ENCODE measurements around the gene METTL2B.
"Not testable (repeated sequence)": the region's sequence is repeated elsewhere in the genome, so short reads cannot be mapped to it uniquely, and the experiment has no call there.

The METTL2B gene

DNA sequence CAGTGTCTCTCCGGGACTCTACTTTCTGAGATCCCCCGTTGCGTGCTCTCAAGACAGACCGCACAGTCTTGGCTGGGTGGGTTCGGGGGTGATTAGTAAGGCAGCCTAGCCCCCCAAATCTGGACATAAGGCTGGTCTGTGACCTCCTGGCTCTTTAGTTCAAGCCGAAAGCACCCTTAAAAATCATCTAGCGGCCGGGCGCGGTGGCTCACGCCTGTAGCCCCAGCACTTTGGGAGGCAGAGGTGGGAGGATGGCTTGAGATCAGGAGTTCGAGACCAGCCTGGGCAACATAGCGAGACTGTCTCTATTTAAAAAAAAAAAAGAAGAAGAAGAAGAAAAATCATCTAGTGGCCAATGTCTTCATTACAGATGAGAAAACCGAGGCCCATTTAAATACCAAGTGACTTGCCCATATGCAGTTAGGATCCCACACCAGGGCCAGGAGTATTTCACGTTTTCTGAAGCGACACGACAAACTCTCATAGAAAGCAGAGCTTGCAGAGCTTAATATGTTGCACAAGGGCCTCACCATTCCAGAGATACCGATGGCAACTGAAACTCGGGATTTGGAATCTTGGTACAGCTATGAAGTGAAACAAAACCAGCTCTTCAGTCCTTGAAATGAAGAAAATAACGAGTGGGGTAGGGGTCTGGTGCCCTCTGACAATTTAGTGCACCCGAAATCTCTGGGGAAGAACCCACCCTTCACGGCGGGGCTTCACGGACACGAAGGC is 21.6 kb upstream of the METTL2B start:
- TF ChIP-seq, protein P1, sequence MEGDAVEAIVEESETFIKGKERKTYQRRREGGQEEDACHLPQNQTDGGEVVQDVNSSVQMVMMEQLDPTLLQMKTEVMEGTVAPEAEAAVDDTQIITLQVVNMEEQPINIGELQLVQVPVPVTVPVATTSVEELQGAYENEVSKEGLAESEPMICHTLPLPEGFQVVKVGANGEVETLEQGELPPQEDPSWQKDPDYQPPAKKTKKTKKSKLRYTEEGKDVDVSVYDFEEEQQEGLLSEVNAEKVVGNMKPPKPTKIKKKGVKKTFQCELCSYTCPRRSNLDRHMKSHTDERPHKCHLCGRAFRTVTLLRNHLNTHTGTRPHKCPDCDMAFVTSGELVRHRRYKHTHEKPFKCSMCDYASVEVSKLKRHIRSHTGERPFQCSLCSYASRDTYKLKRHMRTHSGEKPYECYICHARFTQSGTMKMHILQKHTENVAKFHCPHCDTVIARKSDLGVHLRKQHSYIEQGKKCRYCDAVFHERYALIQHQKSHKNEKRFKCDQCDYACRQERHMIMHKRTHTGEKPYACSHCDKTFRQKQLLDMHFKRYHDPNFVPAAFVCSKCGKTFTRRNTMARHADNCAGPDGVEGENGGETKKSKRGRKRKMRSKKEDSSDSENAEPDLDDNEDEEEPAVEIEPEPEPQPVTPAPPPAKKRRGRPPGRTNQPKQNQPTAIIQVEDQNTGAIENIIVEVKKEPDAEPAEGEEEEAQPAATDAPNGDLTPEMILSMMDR (IDR thresholded peaks at IDR 0.05; ENCODE audit: low read depth, low read length, missing control alignments): no peak
- peak overlapping the region; percentile 84 for H3K4me3 ChIP-seq (ENCODE audit: low read depth, low read length)
- peak; percentile 15 for DNase-seq (ENCODE audit: low read depth)
- in situ Hi-C loops (cut with HindIII; ENCODE audit: low sequenced_read_pairs): no loop called here

DNA sequence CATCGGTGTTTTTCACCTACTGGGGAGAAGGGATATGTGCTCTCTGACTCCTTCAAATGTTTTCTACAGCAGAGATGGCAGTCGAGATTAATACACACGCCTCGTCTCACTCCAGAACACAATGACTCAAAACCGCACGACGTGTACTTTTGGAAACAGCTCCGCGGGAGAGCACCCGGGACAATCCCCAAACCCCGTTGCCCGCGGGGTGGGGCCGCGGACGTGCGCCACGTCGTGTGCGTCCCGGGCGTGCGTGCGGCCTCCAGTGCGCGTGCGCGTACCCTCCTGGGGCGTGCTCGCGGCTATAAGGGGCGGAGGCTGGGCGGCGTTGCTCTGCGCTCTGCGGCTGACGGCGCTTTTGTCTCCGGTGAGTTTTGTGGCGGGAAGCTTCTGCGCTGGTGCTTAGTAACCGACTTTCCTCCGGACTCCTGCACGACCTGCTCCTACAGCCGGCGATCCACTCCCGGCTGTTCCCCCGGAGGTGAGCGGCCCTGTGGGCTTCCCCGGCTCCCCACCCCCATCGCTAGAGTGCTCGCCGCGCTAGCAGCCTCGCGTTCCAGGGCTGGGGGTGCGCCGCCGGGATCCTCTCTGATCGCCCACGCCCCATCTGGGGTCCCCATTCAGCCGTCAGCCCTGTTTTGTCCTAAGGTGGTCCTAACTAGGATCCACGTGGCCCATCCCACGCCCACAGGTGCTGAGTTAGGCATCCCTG is 20.8 kb upstream of the METTL2B start, which contains the start of gene HILPDA:
TSS of gene HILPDA (plus strand) at position 336 of the 712 bp plus-strand sequence. CDS start 1,391 bp downstream, outside the sequence.
- peak; percentile 97 for DNase-seq (ENCODE audit: low read depth)
- H3K4me3 ChIP-seq (ENCODE audit: low read depth, low read length): peak within 1 kb of the TSS; percentile 84
- in situ Hi-C loops (cut with HindIII; ENCODE audit: low sequenced_read_pairs): no loop called here

DNA sequence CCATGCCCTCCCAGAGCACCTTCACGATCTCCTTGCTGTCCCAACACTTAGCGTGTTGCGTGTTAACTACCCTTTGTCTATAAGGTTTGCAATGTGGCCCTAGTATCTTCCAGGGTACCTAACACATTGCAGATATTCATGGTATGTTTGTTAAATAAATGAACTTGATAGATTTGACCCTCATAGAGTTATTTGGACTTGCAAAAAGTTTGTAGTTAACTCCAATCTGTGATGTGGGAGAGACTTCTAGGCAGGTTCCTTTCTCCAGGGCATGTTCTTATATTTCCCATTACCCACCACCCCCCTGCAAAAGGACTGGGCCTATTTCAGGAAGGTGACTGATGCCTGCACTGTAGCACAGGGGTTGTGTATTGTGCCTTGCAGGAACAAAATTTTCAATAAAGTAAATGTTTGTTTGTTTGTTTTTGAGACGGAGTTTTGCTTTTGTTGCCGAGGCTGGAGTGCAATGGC is 20.3 kb upstream of the METTL2B start:
- in situ Hi-C loops (cut with HindIII; ENCODE audit: low sequenced_read_pairs): no loop called here
- TF ChIP-seq, protein P1 (IDR thresholded peaks at IDR 0.05; ENCODE audit: low read depth, low read length, missing control alignments): no peak
- H3K4me3 ChIP-seq (ENCODE audit: low read depth, low read length): peak overlapping the region; percentile 84
- no peak for DNase-seq (ENCODE audit: low read depth)

More for the DNA sequence above, 20.8 kb upstream of the METTL2B start, which contains the start of gene HILPDA:
- TF ChIP-seq, protein P1 (IDR thresholded peaks at IDR 0.05; ENCODE audit: low read depth, low read length, missing control alignments): no peak

DNA sequence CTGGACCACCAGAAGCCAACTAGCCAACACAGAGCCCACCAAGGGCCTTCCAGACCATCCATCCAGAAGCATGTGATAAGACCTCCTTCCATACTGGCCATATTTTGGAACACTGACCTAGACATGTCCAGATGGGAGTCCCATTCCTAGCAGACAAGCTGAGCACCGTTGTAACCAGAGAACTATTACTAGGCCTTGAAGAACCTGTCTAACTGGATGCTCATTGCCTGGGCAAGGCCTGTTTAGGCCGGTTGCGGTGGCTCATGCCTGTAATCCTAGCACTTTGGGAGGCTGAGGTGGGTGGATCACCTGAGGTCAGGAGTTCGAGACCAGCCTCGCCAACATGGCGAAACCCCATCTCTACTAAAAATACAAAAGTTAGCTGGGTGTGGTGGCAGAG is 19.2 kb upstream of the METTL2B start:
- DNase-seq (ENCODE audit: low read depth); in situ Hi-C loops (cut with HindIII; ENCODE audit: low sequenced_read_pairs): not testable (repeated sequence)
- peak overlapping the region; percentile 84 for H3K4me3 ChIP-seq (ENCODE audit: low read depth, low read length)

DNA sequence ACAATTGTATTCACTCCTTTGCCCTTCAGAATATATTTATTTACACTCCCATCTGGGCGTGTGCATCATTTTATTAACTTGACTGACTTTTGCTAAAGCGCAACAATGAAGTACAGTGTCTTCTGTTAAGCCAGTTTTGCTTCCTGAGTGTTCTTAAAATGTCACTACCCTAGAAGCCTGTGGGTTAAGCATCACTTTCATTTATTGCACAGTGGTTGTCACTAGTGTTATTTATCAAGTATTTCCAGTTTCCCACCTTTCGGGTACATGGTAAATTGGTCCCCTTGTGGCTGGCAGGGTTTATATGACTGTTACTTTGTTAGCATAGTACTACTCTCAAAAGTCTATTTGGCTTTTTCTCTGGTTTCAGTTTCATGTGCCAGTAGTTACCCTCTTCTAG is 17.6 kb upstream of the METTL2B start:
- DNase-seq (ENCODE audit: low read depth): no peak
- H3K4me3 ChIP-seq (ENCODE audit: low read depth, low read length): no peak overlapping the region
- in situ Hi-C loops (cut with HindIII; ENCODE audit: low sequenced_read_pairs): no loop called here
- TF ChIP-seq, protein P1 (IDR thresholded peaks at IDR 0.05; ENCODE audit: low read depth, low read length, missing control alignments): no peak

DNA sequence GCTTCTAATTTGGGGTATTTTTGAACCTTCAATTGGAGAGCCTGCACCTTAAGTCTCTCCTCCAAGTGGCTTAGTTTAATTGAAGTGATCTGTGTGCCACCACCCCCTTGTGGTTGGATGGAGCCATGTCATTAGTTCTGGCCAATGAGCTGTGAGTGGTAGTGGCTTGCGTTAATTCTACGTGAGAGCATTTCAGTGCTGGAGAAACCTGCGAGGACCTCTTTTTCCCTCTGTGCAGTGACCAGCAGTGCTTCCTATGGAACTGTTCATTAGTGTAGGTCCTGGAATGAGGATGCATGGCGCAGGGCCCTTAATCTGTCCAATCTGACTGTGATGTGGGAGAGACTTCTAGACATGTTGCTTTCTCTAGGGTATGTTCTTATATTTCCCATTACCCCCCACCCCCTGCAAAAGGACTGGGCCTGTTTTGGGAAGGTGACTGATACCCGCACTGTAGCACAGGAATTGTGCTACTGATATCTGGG is 17.1 kb upstream of the METTL2B start:
- peak; percentile 55 for DNase-seq (ENCODE audit: low read depth)
- TF ChIP-seq, protein P1 (IDR thresholded peaks at IDR 0.05; ENCODE audit: low read depth, low read length, missing control alignments): peak; percentile 83
- in situ Hi-C loops (cut with HindIII; ENCODE audit: low sequenced_read_pairs): no loop called here
- H3K4me3 ChIP-seq (ENCODE audit: low read depth, low read length): no peak overlapping the region
